MM.1S (cell line): ENCODE measurements around the gene ANTKMT.

Experiments
- DNase-seq: peaks from one replicate; pipeline ENCODE4 v3.0.0-alpha.2; 2015
- H2AFZ ChIP-seq: fragments of 300-600 bp; sonication (generic); 2 replicates; pipeline ENCODE4 v1.6.0; 2016; ENCODE audit warnings: antibody characterized with exemption, low read length
- H3F3A ChIP-seq: fragments of 300-600 bp; sonication (generic); 2 replicates; pipeline ENCODE4 v1.6.1; 2016; ENCODE audit warnings: mild to moderate bottlenecking, antibody characterized with exemption, low read length, moderate library complexity, mixed read lengths; ENCODE audit not compliant: insufficient read depth
- H3K27ac ChIP-seq: fragments of 300-600 bp; sonication (generic); 2 replicates; pipeline ENCODE4 v1.5.1; 2016; ENCODE audit warnings: mild to moderate bottlenecking, low read length
- H3K27me3 ChIP-seq: fragments of 300-600 bp; sonication (generic); replicated peaks from 2 replicates; pipeline ENCODE4 v1.6.0; 2016; ENCODE audit warnings: low read length; ENCODE audit not compliant: insufficient read depth
- H3K36me3 ChIP-seq: fragments of 300-600 bp; sonication (generic); replicated peaks from 2 replicates; pipeline ENCODE4 v1.6.1; 2016; ENCODE audit warnings: mild to moderate bottlenecking, low read length, mixed read lengths; ENCODE audit not compliant: insufficient read depth
- H3K4me1 ChIP-seq: fragments of 300-600 bp; sonication (generic); 2 replicates; pipeline ENCODE4 v1.6.1; 2016; ENCODE audit warnings: low read length, mixed read lengths
- H3K4me2 ChIP-seq: fragments of 300-600 bp; sonication (generic); 2 replicates; pipeline ENCODE4 v1.6.0; 2016; ENCODE audit warnings: low read depth, low read length
- H3K4me3 ChIP-seq: fragments of 300-600 bp; sonication (generic); 2 replicates; pipeline ENCODE4 v1.5.1; 2016; ENCODE audit warnings: low read length, mixed read lengths
- H3K79me2 ChIP-seq: fragments of 300-600 bp; sonication (generic); 2 replicates; pipeline ENCODE4 v1.6.1; 2016; ENCODE audit warnings: mixed run types, low read length, mixed read lengths
- H3K9ac ChIP-seq: fragments of 300-600 bp; sonication (generic); 2 replicates; pipeline ENCODE4 v1.6.1; 2016; ENCODE audit warnings: low read length, mixed read lengths
- H3K9me2 ChIP-seq: fragments of 300-600 bp; sonication (generic); replicated peaks from 2 replicates; pipeline ENCODE4 v1.6.1; 2016; ENCODE audit warnings: mild to moderate bottlenecking, low read length, mixed read lengths; ENCODE audit not compliant: insufficient read depth
- H3K9me3 ChIP-seq: fragments of 300-600 bp; sonication (generic); replicated peaks from 2 replicates; pipeline ENCODE4 v1.6.1; 2016; ENCODE audit warnings: mild to moderate bottlenecking, low read length, mixed read lengths; ENCODE audit not compliant: insufficient read depth
- H4K20me1 ChIP-seq: fragments of 300-600 bp; sonication (generic); 2 replicates; pipeline ENCODE4 v1.6.1; 2016; ENCODE audit warnings: mild to moderate bottlenecking, low read length, moderate library complexity, mixed read lengths; ENCODE audit not compliant: insufficient read depth
- CTCF ChIP-seq: fragments of 300-600 bp; sonication (generic); IDR thresholded peaks from 2 replicates; pipeline ENCODE4 v1.5.1; 2016; ENCODE audit warnings: antibody characterized with exemption, low read length, mixed read lengths
- EZH2 ChIP-seq: fragments of 300-600 bp; sonication (generic); optimal IDR thresholded peaks from 2 replicates; pipeline ENCODE3; 2017; ENCODE audit warnings: low read depth, mild to moderate bottlenecking, antibody characterized with exemption, low read length, mixed read lengths
- EZH2phosphoT487 ChIP-seq: fragments of 300-600 bp; sonication (generic); IDR thresholded peaks from 2 replicates; pipeline ENCODE4 v1.6.1; 2018; ENCODE audit warnings: antibody characterized with exemption, low read length

The ANTKMT gene

GRCh38 chr16:767743-768235 lies 46.8 kb downstream of the ANTKMT start:
- H3K27me3 ChIP-seq, result peaks cover 29% of the 10 kb centered on the region
- no peak overlapping the region for H2AFZ ChIP-seq
- no peaks in the 10 kb centered on the region for H3K79me2 ChIP-seq
- DNase-seq, result no peak
- no peaks in the 10 kb centered on the region for H3F3A ChIP-seq
- H3K27ac ChIP-seq, result no peak overlapping the region
- TF ChIP-seq CTCF, result no peak
- H3K36me3 ChIP-seq, result no peaks in the 10 kb centered on the region
- no peaks in the 10 kb centered on the region for H3K4me1 ChIP-seq
- H4K20me1 ChIP-seq, result no peaks in the 10 kb centered on the region
- H3K4me3 ChIP-seq, result no peak overlapping the region
- no peak overlapping the region for H3K4me2 ChIP-seq
- no peak overlapping the region for H3K9ac ChIP-seq
- no peaks in the 10 kb centered on the region for H3K9me3 ChIP-seq
- H3K9me2 ChIP-seq, result no peaks in the 10 kb centered on the region

GRCh38 chr16:768428-768827 lies 47.5 kb downstream of the ANTKMT start:
- Histone ChIP-seq H3K79me2 (no peaks in the 10 kb centered on the region), H3K4me1 (no peaks in the 10 kb centered on the region), H3K4me2 (no peak overlapping the region), H3K9ac (no peak overlapping the region), H3K9me2 (no peaks in the 10 kb centered on the region), H3F3A (no peaks in the 10 kb centered on the region), H2AFZ (no peak overlapping the region), H3K4me3 (no peak overlapping the region), H4K20me1 (no peaks in the 10 kb centered on the region), H3K27me3 (peaks cover 30% of the 10 kb centered on the region), H3K36me3 (no peaks in the 10 kb centered on the region), H3K27ac (no peak overlapping the region), H3K9me3 (no peaks in the 10 kb centered on the region)
- DNase-seq, result no peak
- TF ChIP-seq CTCF (no peak), EZH2 (no peak), EZH2phosphoT487 (no peak)

GRCh38 chr16:769184-769784 lies 48.3 kb downstream of the ANTKMT start:
- Histone ChIP-seq H3K27ac (no peak overlapping the region), H3K4me3 (no peak overlapping the region), H3K9me2 (no peaks in the 10 kb centered on the region), H3K36me3 (no peaks in the 10 kb centered on the region), H3K4me2 (no peak overlapping the region), H3F3A (no peaks in the 10 kb centered on the region), H3K9ac (no peak overlapping the region), H3K27me3 (peaks cover 38% of the 10 kb centered on the region), H2AFZ (no peak overlapping the region), H4K20me1 (no peaks in the 10 kb centered on the region), H3K79me2 (no peaks in the 10 kb centered on the region), H3K4me1 (no peaks in the 10 kb centered on the region), H3K9me3 (no peaks in the 10 kb centered on the region)
- TF ChIP-seq EZH2 (no peak), EZH2phosphoT487 (no peak), CTCF (no peak)
- no peak for DNase-seq
